ENCODE measurements around the gene PLA2R1. TPM values are rescaled to one million over a fixed set of nuclear protein-coding genes. Genes with fewer than 3 reads are reported as not detected.

PLA2R1 gene
- total RNA-seq, 1 experiment from 2014 or later: 0.39 TPM

DNA sequence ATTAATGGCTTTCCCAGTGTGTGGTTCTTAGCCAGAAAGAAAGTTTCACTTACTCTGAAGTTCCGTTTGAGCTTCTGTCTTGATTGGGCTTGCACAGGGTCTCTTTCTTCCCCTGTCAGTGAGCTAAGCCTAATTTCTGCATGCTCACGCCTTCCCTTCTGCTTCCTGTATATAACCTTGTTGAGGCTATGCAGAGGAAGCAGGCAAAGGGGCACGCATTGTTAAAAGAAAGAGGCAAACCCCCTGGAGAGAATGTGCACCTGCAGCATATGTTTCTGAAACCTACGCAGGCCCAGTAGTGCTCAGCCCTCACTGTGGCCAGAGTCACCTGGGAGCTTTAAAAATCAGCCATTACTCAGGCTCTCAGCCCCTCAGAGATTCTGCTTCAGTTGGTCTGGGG, 14.5 kb upstream of the PLA2R1 start:
- Histone ChIP-seq H3K9me3 (peaks cover 3% of the 10 kb centered on the region; the same call in 1 of the 2 replicates), H3K36me3 (ENCODE audit: control insufficient read depth, insufficient read depth, low read length) (no peaks in the 10 kb centered on the region), H3K27me3 (replicated peaks; ENCODE audit: control insufficient read depth, insufficient read depth, low read length) (no peaks in the 10 kb centered on the region), H3K4me3 (ENCODE audit: low read depth, low read length) (no peak overlapping the region), H3K4me1 (peaks cover 3% of the 10 kb centered on the region; the same call in 1 of the 2 replicates)
- no peak for DNase-seq
- no peak overlapping the region for H3K4me3 Mint-ChIP-seq (ENCODE audit: unreplicated experiment)
- BruUV-seq (replicated peaks): no TSS peak
- H3K9me3 Mint-ChIP-seq (ENCODE audit: unreplicated experiment): peaks cover 10% of the 10 kb centered on the region
- ChIA-PET POLR2A (no interaction called here), CTCF (interaction anchor here (0.7 kb wide), 1 partner anchor 20 kb away, joined by 3 read pairs; no protein-coding TSS in a partner anchor)
- TF ChIP-seq, protein P1, sequence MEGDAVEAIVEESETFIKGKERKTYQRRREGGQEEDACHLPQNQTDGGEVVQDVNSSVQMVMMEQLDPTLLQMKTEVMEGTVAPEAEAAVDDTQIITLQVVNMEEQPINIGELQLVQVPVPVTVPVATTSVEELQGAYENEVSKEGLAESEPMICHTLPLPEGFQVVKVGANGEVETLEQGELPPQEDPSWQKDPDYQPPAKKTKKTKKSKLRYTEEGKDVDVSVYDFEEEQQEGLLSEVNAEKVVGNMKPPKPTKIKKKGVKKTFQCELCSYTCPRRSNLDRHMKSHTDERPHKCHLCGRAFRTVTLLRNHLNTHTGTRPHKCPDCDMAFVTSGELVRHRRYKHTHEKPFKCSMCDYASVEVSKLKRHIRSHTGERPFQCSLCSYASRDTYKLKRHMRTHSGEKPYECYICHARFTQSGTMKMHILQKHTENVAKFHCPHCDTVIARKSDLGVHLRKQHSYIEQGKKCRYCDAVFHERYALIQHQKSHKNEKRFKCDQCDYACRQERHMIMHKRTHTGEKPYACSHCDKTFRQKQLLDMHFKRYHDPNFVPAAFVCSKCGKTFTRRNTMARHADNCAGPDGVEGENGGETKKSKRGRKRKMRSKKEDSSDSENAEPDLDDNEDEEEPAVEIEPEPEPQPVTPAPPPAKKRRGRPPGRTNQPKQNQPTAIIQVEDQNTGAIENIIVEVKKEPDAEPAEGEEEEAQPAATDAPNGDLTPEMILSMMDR (IDR thresholded peaks at IDR 0.05; ENCODE audit: insufficient read depth in 1 of 2, low read depth in 1 of 2, low read length in 1 of 2, severe bottlenecking in 1 of 2, unreplicated experiment in 1 of 2): no peak
- no peaks in the 10 kb centered on the region for H3K36me3 Mint-ChIP-seq (ENCODE audit: insufficient read depth, unreplicated experiment)
- no peaks in the 10 kb centered on the region for H3K4me1 Mint-ChIP-seq (ENCODE audit: low read depth, unreplicated experiment)
- intact Hi-C loops (cut with micrococcal nuclease; ENCODE audit: unreplicated experiment): no loop called here
- no peak overlapping the region for H3K27ac Mint-ChIP-seq (ENCODE audit: unreplicated experiment)
- no peaks in the 10 kb centered on the region for H3K27me3 Mint-ChIP-seq (ENCODE audit: insufficient read depth, unreplicated experiment)

DNA sequence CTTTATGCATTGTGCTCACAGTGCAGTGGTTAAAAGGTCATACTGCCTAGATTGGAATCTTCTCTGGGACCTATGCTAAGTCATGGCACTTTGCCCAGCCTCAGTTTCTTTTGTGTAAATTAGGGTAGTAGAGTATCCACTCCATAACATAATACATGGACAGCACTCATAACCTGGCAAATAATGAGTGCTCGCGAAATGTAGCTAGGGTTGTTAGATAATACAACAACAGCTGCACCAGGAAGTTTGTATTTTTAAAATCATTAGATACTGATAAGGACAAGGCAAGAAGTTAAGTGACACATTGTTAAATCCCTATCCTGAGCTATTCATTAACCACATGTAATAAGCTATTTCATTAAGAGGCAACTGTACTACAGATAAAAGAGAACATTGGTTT, 13.8 kb upstream of the PLA2R1 start:
- no peak for DNase-seq
- TF ChIP-seq, protein P1 (IDR thresholded peaks at IDR 0.05; ENCODE audit: insufficient read depth in 1 of 2, low read depth in 1 of 2, low read length in 1 of 2, severe bottlenecking in 1 of 2, unreplicated experiment in 1 of 2): no peak
- H3K4me1 ChIP-seq: peaks cover 3% of the 10 kb centered on the region; the same call in 1 of the 2 replicates
- no peaks in the 10 kb centered on the region for H3K27me3 ChIP-seq (replicated peaks; ENCODE audit: control insufficient read depth, insufficient read depth, low read length)
- H3K36me3 ChIP-seq (ENCODE audit: control insufficient read depth, insufficient read depth, low read length): no peaks in the 10 kb centered on the region
- Mint-ChIP-seq H3K9me3 (ENCODE audit: unreplicated experiment) (peaks cover 10% of the 10 kb centered on the region), H3K4me1 (ENCODE audit: low read depth, unreplicated experiment) (no peaks in the 10 kb centered on the region), H3K4me3 (ENCODE audit: unreplicated experiment) (no peak overlapping the region), H3K36me3 (ENCODE audit: insufficient read depth, unreplicated experiment) (no peaks in the 10 kb centered on the region), H3K27ac (ENCODE audit: unreplicated experiment) (no peak overlapping the region), H3K27me3 (ENCODE audit: insufficient read depth, unreplicated experiment) (no peaks in the 10 kb centered on the region)
- BruUV-seq (replicated peaks): no TSS peak
- H3K4me3 ChIP-seq (ENCODE audit: low read depth, low read length): no peak overlapping the region
- ChIA-PET CTCF (interaction anchor here (0.7 kb wide), 1 partner anchor 19 kb away, joined by 3 read pairs; no protein-coding TSS in a partner anchor), POLR2A (no interaction called here)
- peaks cover 3% of the 10 kb centered on the region; the same call in 1 of the 2 replicates for H3K9me3 ChIP-seq
- intact Hi-C loops (cut with micrococcal nuclease; ENCODE audit: unreplicated experiment): no loop called here

DNA sequence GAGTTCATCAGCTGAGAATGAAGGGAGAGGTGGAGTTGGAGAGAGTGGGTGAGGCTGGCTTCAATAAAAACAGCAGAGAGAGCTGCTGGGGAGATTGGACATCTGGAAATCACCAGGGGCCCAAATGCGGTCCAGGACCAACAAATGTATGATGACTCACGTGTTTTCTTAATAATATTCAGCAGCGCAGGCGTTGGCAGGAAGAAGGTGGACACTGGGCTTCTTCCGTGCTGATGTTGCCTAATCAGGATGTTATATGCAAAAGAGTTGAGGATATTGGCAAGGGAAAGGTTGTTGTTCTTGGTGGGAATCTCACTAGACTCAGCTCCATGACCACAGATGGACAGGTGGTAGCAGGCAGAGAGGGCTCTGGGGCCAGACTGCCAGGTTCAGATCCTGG, 12.8 kb upstream of the PLA2R1 start:
- BruUV-seq (replicated peaks): no TSS peak

More for the DNA sequence above, 12.8 kb upstream of the PLA2R1 start:
- Mint-ChIP-seq H3K9me3 (ENCODE audit: unreplicated experiment) (no peaks in the 10 kb centered on the region), H3K4me1 (ENCODE audit: low read depth, unreplicated experiment) (no peaks in the 10 kb centered on the region), H3K27me3 (ENCODE audit: insufficient read depth, unreplicated experiment) (no peaks in the 10 kb centered on the region), H3K27ac (ENCODE audit: unreplicated experiment) (no peak overlapping the region), H3K36me3 (ENCODE audit: insufficient read depth, unreplicated experiment) (no peaks in the 10 kb centered on the region), H3K4me3 (ENCODE audit: unreplicated experiment) (no peak overlapping the region)
- ChIA-PET CTCF (no interaction called here), POLR2A (no interaction called here)
- H3K36me3 ChIP-seq (ENCODE audit: control insufficient read depth, insufficient read depth, low read length): no peaks in the 10 kb centered on the region
- intact Hi-C loops (cut with micrococcal nuclease; ENCODE audit: unreplicated experiment): no loop called here
- H3K4me1 ChIP-seq: peaks cover 3% of the 10 kb centered on the region; the same call in 1 of the 2 replicates
- TF ChIP-seq, protein P1 (IDR thresholded peaks at IDR 0.05; ENCODE audit: insufficient read depth in 1 of 2, low read depth in 1 of 2, low read length in 1 of 2, severe bottlenecking in 1 of 2, unreplicated experiment in 1 of 2): no peak
- H3K9me3 ChIP-seq: peaks cover 6% of the 10 kb centered on the region
- no peak for DNase-seq
- no peaks in the 10 kb centered on the region for H3K27me3 ChIP-seq (replicated peaks; ENCODE audit: control insufficient read depth, insufficient read depth, low read length)
- H3K4me3 ChIP-seq (ENCODE audit: low read depth, low read length): no peak overlapping the region

Data from Caco-2 (cell line).